NOMO-1 treated with DMSO at 0.1 percent for 48 hours (cell line): ENCODE data around the gene BEST3.
A peak's percentile ranks its signal among the peaks of the same experiment; 100 is the strongest.
"Not testable (repeated sequence)": the region's sequence is repeated elsewhere in the genome, so short reads cannot be mapped to it uniquely, and the experiment has no call there.

Source experiments
- DNase-seq: peaks from one replicate; lab custom pipeline; 2025; ENCODE audit not compliant: unreplicated experiment; lab: John Stamatoyannopoulos, UW

Gene BEST3

GRCh38 chr12:69688471-69689427 lies 10.4 kb downstream of the BEST3 start:
- DNase-seq: peak; percentile 30

DNA sequence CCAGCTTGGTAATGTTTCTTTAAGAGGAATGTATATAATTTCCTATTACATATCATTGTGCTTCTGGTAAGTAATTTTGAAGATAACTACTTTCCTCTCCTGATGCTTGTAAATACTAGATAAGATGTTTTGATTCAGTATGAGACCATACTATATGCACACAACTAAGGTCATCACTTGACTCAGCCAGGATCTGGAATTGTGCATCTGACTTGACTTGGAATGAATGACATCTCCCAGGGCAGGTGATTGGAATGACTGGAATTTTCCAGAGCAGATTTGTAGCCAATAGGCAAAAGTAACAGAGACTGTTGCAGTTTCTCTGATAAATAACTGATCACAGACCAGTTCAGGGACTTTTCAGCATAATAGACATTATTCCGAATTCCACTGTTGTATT lies 11.1 kb downstream of the BEST3 start:
- DNase-seq: no peak

GRCh38 chr12:69687390-69687789 lies 11.7 kb downstream of the BEST3 start:
- DNase-seq: no peak

GRCh38 chr12:69686731-69687130 lies 12.4 kb downstream of the BEST3 start:
- DNase-seq: no peak

DNA sequence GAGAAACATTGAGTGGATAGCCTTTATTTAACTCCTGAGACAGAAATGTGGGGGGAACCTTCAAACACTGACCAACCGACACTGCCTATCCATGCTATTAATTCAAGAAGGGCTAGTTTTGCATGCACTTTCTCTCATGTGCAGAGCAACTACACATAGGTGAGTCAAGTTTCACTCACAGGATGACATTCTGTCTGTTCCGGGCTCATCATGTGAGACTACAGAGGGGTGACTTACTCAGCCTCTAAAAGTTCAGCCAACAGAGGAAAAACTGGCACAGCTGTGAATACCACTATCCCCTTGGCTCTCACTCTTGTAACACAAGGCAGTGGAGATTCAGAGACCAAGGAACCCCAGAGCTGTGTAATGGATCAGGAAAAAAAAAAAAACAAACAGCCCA lies 13.3 kb downstream of the BEST3 start:
- DNase-seq: no peak

DNA sequence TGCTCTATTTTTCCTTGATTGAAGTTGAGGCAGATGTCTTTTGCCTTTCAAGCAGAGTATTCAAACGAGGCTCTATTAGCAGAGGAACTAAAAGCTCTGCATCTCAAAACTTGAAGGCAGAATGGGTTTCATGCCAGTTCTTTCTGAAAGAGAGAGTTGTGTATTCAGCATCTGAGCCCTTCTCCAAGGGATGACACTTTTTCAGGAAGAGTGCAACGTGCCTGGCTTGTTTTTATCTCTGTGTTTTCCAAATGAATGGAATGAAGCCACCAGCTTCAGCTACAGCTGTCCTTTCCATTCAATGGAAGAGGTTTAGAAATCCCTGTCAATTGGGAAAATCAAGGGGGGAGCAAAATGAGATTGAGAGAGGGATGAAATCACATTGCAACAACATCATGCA lies 14.6 kb downstream of the BEST3 start:
- DNase-seq: no peak

- DNase-seq: no peak
These were observed 16.9 kb downstream of the BEST3 start for GRCh38 chr12:69682110-69682755.

- no peak for DNase-seq
These were observed 20.0 kb downstream of the BEST3 start for GRCh38 chr12:69679119-69679518.

DNA sequence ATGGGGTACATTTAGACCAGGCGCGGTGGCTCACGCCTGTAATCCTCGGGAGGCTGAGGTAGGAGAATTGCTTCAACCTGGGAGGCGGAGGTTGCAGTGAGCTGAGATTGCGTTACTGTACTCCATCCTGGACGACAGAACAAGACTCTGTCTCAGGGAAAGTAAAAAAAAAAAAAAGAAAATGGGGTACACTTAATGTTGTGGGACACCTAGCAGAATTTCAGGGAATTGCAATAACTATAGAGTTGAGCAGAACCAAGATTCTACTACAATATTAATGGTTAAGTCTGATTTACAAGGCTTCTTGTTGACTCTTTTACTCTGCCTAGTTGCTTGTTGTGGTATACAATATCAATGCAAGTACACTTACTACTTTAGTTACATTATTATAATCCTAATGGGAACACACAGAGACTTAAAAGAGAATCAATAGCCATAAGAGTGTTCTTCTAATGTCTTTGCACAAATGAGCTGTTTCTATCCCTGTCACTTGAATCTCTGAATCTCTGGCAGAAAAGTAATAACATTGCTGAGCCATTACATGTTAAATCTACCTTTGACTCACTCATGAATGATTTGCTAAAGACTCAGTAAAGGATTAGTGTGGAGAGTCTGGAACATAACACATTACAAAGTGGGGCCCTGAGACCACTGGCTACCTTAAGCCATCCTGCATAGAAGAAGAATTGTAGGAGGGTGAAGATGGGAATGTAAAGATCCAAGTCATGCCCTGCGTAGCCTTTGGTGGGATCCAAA lies 22.7 kb downstream of the BEST3 start:
- no peak for DNase-seq

DNA sequence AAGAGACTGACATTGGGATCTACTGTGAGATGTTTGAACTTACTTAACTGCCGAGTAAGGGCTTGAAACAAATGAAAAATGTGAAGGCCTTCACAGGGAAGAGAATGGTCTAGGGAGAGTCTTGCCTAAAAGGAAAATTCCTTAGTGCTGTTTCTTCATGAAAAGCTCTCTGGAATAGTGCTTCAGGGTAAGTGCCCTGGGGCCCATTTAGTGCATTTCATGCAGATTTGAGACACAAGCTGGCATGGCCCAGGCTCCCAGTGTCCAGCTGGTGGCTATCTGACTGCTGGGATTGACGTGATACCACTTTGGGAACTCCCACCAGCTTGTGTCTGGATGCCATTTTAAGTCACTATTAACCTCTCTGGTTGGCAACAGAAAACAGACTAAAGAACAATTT lies 26.9 kb downstream of the BEST3 start:
- no peak for DNase-seq

GRCh38 chr12:69671597-69671996 lies 27.5 kb downstream of the BEST3 start:
- no peak for DNase-seq

GRCh38 chr12:69666798-69667197 lies 32.3 kb downstream of the BEST3 start:
- DNase-seq: no peak

- DNase-seq: not testable (repeated sequence)
These were observed 34.1 kb downstream of the BEST3 start for GRCh38 chr12:69664930-69665377.

GRCh38 chr12:69663726-69664125 lies 35.4 kb downstream of the BEST3 start:
- no peak for DNase-seq

DNA sequence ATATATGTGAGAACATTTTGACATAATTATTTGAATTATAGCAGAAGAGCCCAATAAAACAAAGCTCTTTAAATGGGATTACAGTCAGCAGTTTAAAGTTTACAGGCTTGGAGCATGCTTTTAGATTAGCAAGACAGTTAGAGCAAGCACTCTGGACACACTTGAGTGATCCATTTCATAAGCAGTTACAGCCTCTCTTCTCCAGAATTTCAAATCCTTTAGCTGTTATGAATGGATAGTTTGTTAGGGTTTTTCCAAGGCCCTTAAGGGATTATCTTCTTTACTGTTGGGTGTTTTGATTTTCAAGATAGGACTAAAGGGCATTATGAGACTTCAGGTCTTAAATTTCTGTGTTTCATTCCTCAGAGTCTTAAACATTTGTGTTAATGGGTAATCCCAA lies 36.3 kb downstream of the BEST3 start:
- no peak for DNase-seq

GRCh38 chr12:69661386-69661785 lies 37.7 kb downstream of the BEST3 start:
- DNase-seq: no peak

GRCh38 chr12:69660164-69660863 lies 38.8 kb downstream of the BEST3 start:
- no peak for DNase-seq

GRCh38 chr12:69658203-69658602 lies 40.9 kb downstream of the BEST3 start:
- DNase-seq: no peak

DNA sequence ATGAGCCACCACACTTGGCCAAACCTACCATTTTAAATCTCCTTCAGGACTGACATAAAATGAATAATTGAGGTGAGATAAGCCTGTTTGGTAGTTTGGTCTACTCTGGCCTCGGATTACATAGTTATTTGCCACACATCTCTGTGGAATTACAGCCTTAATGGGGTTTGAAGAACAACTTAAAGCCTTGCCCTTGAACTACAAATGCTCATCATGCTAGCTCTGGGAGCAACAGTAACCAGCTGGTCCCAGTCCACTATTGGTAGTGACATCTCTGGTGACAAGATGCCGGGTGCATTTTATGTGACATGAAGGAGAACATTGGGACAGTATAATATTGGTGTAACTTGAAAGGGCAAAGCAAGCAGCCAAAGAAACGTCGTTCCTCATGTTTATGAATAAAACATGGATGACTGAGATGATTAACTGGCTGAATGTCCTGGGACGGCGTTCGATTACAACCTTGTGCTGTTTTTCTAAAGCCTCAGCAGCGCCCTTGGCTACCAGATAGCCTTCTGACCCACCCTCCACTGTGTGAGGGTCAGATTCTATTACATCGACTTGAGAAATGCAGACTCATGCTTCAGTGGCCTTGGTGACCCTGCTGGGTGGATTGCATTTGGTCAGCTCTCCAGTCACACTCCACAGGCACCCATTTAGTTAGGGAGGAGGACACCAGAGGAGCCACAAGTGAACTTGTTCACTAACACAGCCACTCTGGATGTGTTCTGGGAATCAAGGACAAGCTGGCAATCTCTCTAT lies 41.5 kb downstream of the BEST3 start:
- DNase-seq: no peak
